CD4-positive, alpha-beta memory T cell (primary cell): ENCODE results near the gene PEF1. TPM values are rescaled to one million over a fixed set of nuclear protein-coding genes. Genes with fewer than 3 reads are reported as not detected.

Experiments used
- CTCF ChIA-PET: fragments of 350-600 bp; sonication (Branson Sonifier 250); formaldehyde crosslinking; loops from one replicate; lab custom pipeline; 2021; ENCODE audit warnings: inconsistent platforms; ENCODE audit not compliant: partially characterized antibody; lab: Charles Lee
- POLR2A ChIA-PET: fragments of 350-600 bp; sonication (Branson Sonifier 250); formaldehyde crosslinking; loops from one replicate; lab custom pipeline; 2021; ENCODE audit not compliant: partially characterized antibody; lab: Charles Lee
- DNase-seq, 5 donors: peaks; one replicate each; pipeline versions ENCODE4 v3.0.0 to v3.0.0-alpha.2; 2020 to 2022; ENCODE audit warnings: mixed read lengths in 1 of 5
- H3K27ac ChIP-seq: one replicate; pipeline ENCODE4 v1.7.0; 2013; ENCODE audit warnings: low read depth, low read length
- H3K27me3 ChIP-seq: 2 replicates; pipeline ENCODE4 v1.7.0; 2013; ENCODE audit warnings: mild to moderate bottlenecking, low read length, moderate library complexity; ENCODE audit not compliant: insufficient read depth
- H3K36me3 ChIP-seq: 2 replicates; pipeline ENCODE4 v1.7.0; 2013; ENCODE audit warnings: mild to moderate bottlenecking, low read length, moderate library complexity; ENCODE audit not compliant: insufficient read depth
- H3K4me1 ChIP-seq: 2 replicates; pipeline ENCODE4 v1.7.0; 2013; ENCODE audit warnings: mild to moderate bottlenecking, low read length, moderate library complexity; ENCODE audit not compliant: insufficient read depth
- H3K4me3 ChIP-seq, 2 donors: one replicate each; pipeline ENCODE4 v1.7.0; 2013; ENCODE audit warnings: low read length in 2 of 2, mild to moderate bottlenecking in 1 of 2
- H3K9me3 ChIP-seq, 2 donors: one replicate each; pipeline ENCODE4 v1.7.0; 2013; ENCODE audit warnings: low read length in 2 of 2, control low read depth in 1 of 2; ENCODE audit not compliant: control insufficient read depth in 1 of 2
- H3K27ac Mint-ChIP-seq, 7 donors: one replicate each; pipeline ENCODE4 v1.8.0; 2020 to 2021; ENCODE audit warnings: mixed read lengths in 7 of 7, mild to moderate bottlenecking in 6 of 7, inconsistent platforms in 3 of 7, moderate library complexity in 3 of 7
- H3K27me3 Mint-ChIP-seq, 2 donors: one replicate each; pipeline ENCODE4 v1.8.0; 2020 to 2021; ENCODE audit warnings: mixed read lengths in 2 of 2
- H3K36me3 Mint-ChIP-seq, 2 donors: one replicate each; pipeline ENCODE4 v1.8.0; 2020 to 2021; ENCODE audit warnings: mixed read lengths in 2 of 2, inconsistent platforms in 1 of 2, mild to moderate bottlenecking in 1 of 2
- H3K4me1 Mint-ChIP-seq, 4 donors: one replicate each; pipeline ENCODE4 v1.8.0; 2020 to 2021; ENCODE audit warnings: mixed read lengths in 4 of 4, mild to moderate bottlenecking in 1 of 4
- H3K4me3 Mint-ChIP-seq, 8 donors: one replicate each; pipeline ENCODE4 v1.8.0; 2020 to 2021; ENCODE audit warnings: mixed read lengths in 8 of 8, mild to moderate bottlenecking in 7 of 8, moderate library complexity in 6 of 8, inconsistent platforms in 3 of 8
- H3K9me3 Mint-ChIP-seq, 8 donors: one replicate each; pipeline ENCODE4 v1.8.0; 2020 to 2021; ENCODE audit warnings: mixed read lengths in 8 of 8, mild to moderate bottlenecking in 5 of 8, inconsistent platforms in 3 of 8, moderate library complexity in 1 of 8
- intact Hi-C: fragments of 100-400 bp; cut with micrococcal nuclease; formaldehyde crosslinking; loops from one replicate; pipeline ENCODE4 v1.15.1; 2023
- polyA plus RNA-seq, 2 donors: library from polyadenylated mRNA; unstranded; fragments of 300-500 nt; fragmentation: Illumina TruSeq; gene quantifications; one replicate each; pipeline ENCODE4 v1.2.3, GENCODE V29; 2021
- total RNA-seq, 2 experiments: library from RNA; stranded (reverse); gene quantifications; one replicate each; pipeline ENCODE4 v1.2.3, GENCODE V29; 2021

The PEF1 gene
- total and polyA plus RNA-seq, 4 experiments from 2014 or later: 39.1 to 124 (median 63.2) TPM

- CTCF ChIA-PET: interaction anchor here (1.7 kb wide), 1 partner anchor 121 kb away, joined by 4 read pairs; no protein-coding TSS in a partner anchor
Observed at GRCh38 chr1:31668303-31668883, 23.7 kb upstream of the PEF1 start.

GRCh38 chr1:31667065-31667785, 22.5 kb upstream of the PEF1 start:
- peaks cover 21 to 26% of the 10 kb centered on the region in 2 donors for H3K27me3 Mint-ChIP-seq
- peaks cover 5% of the 10 kb centered on the region for H3K27me3 ChIP-seq
- H3K36me3 Mint-ChIP-seq: no peaks in the 10 kb centered on the region

More at GRCh38 chr1:31668303-31668883, 23.7 kb upstream of the PEF1 start:
- Histone ChIP-seq H3K27me3 (peaks cover 5% of the 10 kb centered on the region), H3K4me3 (no peak overlapping the region), H3K4me1 (peaks cover 11% of the 10 kb centered on the region), H3K36me3 (no peaks in the 10 kb centered on the region), H3K9me3 (no peaks in the 10 kb centered on the region), H3K27ac (no peak overlapping the region)
- POLR2A ChIA-PET: no interaction called here
- Mint-ChIP-seq H3K27ac (no peak overlapping the region), H3K27me3 (peaks cover 19 to 24% of the 10 kb centered on the region in 2 donors), H3K4me3 (no peak overlapping the region), H3K4me1 (peaks cover 5 to 13% (median 10%) of the 10 kb centered on the region in 4 donors), H3K36me3 (no peaks in the 10 kb centered on the region), H3K9me3 (peaks cover 0 to 1% (median 0%) of the 10 kb centered on the region in 8 donors)
- intact Hi-C loops: no loop called here
- DNase-seq: no peak

DNA sequence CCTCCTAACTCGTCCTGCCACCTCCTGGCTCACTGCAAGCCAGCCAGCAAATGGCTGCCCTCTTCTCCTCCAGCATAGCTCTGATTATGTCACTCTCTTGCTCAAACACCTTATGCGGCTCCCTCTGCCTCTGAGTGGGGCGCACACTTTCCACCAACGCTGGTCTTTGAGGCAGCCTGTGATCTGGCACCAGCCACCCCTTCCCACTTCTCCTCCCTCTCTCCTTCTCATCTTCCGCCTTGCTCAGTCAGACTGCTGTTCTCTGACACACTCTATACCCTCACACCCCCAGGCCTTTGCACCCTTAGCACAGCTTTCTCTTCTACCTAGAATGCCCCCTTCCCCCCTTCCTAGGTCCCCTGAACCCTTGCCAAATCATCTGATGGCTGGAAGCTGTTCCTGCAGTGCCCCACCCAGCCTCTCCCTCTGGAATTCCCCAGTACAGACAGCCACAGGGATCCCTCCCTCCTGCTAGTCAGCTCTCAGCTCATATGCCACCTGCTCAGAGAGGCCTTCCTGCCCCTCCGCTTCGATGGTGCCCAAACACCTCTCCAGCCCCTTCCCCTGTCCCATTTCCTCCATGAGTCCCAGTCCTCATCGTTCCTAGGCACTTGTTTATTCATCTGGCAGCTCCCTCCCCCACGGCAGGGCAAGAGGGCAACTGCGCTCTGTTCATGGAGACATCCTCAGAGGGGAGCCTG, 21.7 kb upstream of the PEF1 start:
- Mint-ChIP-seq H3K36me3 (no peaks in the 10 kb centered on the region), H3K27me3 (peaks cover 21 to 24% of the 10 kb centered on the region in 2 donors), H3K4me3 (no peak overlapping the region), H3K4me1 (peaks cover 5 to 13% (median 10%) of the 10 kb centered on the region in 4 donors), H3K27ac (peak overlapping the region in 3 of 7 donors; percentile 12 to 51 (median 35)), H3K9me3 (peaks cover 0 to 1% (median 0%) of the 10 kb centered on the region in 8 donors)
- Histone ChIP-seq H3K36me3 (no peaks in the 10 kb centered on the region), H3K27ac (no peak overlapping the region), H3K4me1 (peaks cover 11% of the 10 kb centered on the region), H3K9me3 (no peaks in the 10 kb centered on the region), H3K27me3 (peaks cover 5% of the 10 kb centered on the region), H3K4me3 (no peak overlapping the region)
- POLR2A ChIA-PET: interaction anchor here (1.8 kb wide), 1 partner anchor 122 kb away, joined by 7 read pairs; no protein-coding TSS in a partner anchor
- CTCF ChIA-PET: interaction anchor here (1.0 to 7.5 kb wide), 4 partner anchors 15 to 388 kb away, joined by 3 to 126 read pairs (median 4); no protein-coding TSS in a partner anchor
- DNase-seq: peak in 1 of 5 donors; percentile 28
- intact Hi-C loops: loop anchor here (2.0 kb wide), 1 partner anchor 78 kb away; no protein-coding TSS in a partner anchor

More at GRCh38 chr1:31667065-31667785, 22.5 kb upstream of the PEF1 start:
- H3K27ac Mint-ChIP-seq: no peak overlapping the region
- intact Hi-C loops: loop anchor here (2.0 kb wide), 1 partner anchor 78 kb away; no protein-coding TSS in a partner anchor
- no peaks in the 10 kb centered on the region for H3K36me3 ChIP-seq
- ChIA-PET POLR2A (no interaction called here), CTCF (interaction anchor here (1.4 to 7.5 kb wide), 2 partner anchors 123 to 387 kb away, joined by 3 to 126 read pairs; no protein-coding TSS in a partner anchor)
- H3K27ac ChIP-seq: no peak overlapping the region
- peaks cover 11% of the 10 kb centered on the region for H3K4me1 ChIP-seq
- no peaks in the 10 kb centered on the region for H3K9me3 ChIP-seq
- no peak overlapping the region for H3K4me3 Mint-ChIP-seq
- H3K4me1 Mint-ChIP-seq: peaks cover 5 to 13% (median 10%) of the 10 kb centered on the region in 4 donors
- no peak overlapping the region for H3K4me3 ChIP-seq
- peaks cover 0 to 1% (median 0%) of the 10 kb centered on the region in 8 donors for H3K9me3 Mint-ChIP-seq
- DNase-seq: no peak

DNA sequence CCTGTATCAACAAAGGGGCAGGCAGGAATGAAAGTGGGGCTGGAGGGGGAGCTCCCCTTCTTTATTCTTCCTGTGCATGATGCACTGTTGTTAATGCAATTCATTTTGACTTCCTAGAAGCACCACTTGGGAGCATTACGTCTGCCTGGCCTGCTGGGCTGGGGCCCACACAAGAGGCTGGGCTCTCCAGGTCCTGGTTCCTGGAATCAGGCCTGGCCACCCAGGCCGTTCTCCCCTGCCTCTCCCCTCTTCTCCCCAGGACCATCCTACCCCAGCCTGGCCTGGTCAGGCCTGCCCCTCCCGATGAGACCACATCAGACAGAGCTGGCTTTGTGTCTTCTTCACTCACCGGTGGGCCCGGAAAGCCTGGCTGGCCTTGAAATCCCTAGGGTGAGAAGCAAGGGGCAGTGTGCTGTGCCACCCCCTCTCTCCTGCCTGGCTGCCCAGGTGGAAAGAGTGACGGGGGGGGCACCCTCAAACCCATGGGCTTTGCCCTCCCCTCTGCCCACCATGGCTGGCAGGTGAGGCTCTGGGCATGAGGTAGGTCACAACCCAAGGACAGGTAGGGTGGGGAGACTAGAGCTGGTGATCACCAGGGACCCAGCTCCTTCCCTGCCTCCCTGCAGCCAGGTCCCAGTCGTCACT, 20.7 kb upstream of the PEF1 start:
- Histone ChIP-seq H3K27me3 (no peaks in the 10 kb centered on the region), H3K36me3 (no peaks in the 10 kb centered on the region), H3K4me3 (no peak overlapping the region), H3K4me1 (peaks cover 6% of the 10 kb centered on the region), H3K9me3 (no peaks in the 10 kb centered on the region), H3K27ac (no peak overlapping the region)
- POLR2A ChIA-PET: interaction anchor here (1.8 kb wide), 1 partner anchor 123 kb away, joined by 7 read pairs; no protein-coding TSS in a partner anchor
- Mint-ChIP-seq H3K4me3 (no peak overlapping the region), H3K27ac (no peak overlapping the region), H3K4me1 (peaks cover 5 to 12% (median 10%) of the 10 kb centered on the region in 4 donors), H3K9me3 (peaks cover 0 to 1% (median 0%) of the 10 kb centered on the region in 8 donors), H3K36me3 (no peaks in the 10 kb centered on the region), H3K27me3 (peaks cover 15 to 19% of the 10 kb centered on the region in 2 donors)
- intact Hi-C loops: no loop called here
- CTCF ChIA-PET: interaction anchor here (0.6 to 7.5 kb wide), 13 partner anchors 9 to 442 kb away, joined by 3 to 126 read pairs (median 3); partner anchors contain the start of gene KPNA6
- DNase-seq: peak in 1 of 5 donors; percentile 25

DNA sequence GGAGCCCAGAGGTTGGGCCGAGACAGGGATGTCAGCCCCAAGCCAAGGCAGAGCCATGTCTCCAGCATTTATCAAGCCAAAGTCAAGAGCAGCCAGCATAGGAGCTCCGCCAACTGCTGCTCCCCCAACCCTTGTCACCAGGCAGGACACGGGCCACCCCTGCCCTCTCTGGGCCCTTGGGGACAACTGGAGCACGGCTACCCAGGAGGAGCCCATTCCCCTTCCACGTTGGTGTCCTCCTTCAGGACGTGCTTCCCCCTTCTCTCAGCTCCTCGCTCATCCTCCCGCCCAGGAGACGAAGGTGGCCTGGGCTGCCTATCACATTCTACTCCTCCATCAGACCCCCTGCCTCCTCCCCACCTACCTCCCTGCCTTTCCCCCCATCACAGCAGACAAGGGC, 19.9 kb upstream of the PEF1 start:
- CTCF ChIA-PET: interaction anchor here (0.7 to 7.5 kb wide), 11 partner anchors 10 to 443 kb away, joined by 3 to 126 read pairs (median 3); partner anchors contain the start of gene KPNA6
- H3K4me1 ChIP-seq: no peaks in the 10 kb centered on the region
- Mint-ChIP-seq H3K36me3 (no peaks in the 10 kb centered on the region), H3K9me3 (peaks cover 0 to under 1% (median 0%) of the 10 kb centered on the region in 8 donors), H3K4me1 (peaks cover 0 to 3% (median 2%) of the 10 kb centered on the region in 4 donors), H3K27me3 (peaks cover 10 to 13% of the 10 kb centered on the region in 2 donors), H3K4me3 (no peak overlapping the region), H3K27ac (no peak overlapping the region)
- DNase-seq: peak in 1 of 5 donors; percentile 31
- POLR2A ChIA-PET: interaction anchor here (1.8 kb wide), 1 partner anchor 124 kb away, joined by 7 read pairs; no protein-coding TSS in a partner anchor
- no peaks in the 10 kb centered on the region for H3K9me3 ChIP-seq
- no peak overlapping the region for H3K4me3 ChIP-seq
- H3K27me3 ChIP-seq: no peaks in the 10 kb centered on the region
- intact Hi-C loops: loop anchor here (1.0 to 5.0 kb wide), 3 partner anchors 125 to 748 kb away; no protein-coding TSS in a partner anchor
- H3K36me3 ChIP-seq: no peaks in the 10 kb centered on the region
- H3K27ac ChIP-seq: no peak overlapping the region

- no peaks in the 10 kb centered on the region for H3K36me3 ChIP-seq
- CTCF ChIA-PET: interaction anchor here (0.6 to 7.5 kb wide), 16 partner anchors 11 to 489 kb away, joined by 3 to 126 read pairs (median 3); partner anchors contain the start of gene KPNA6
- intact Hi-C loops: loop anchor here (1.0 to 5.0 kb wide), 4 partner anchors 41 to 748 kb away; no protein-coding TSS in a partner anchor
- no peaks in the 10 kb centered on the region for H3K27me3 ChIP-seq
- H3K27ac ChIP-seq: no peak overlapping the region
- Mint-ChIP-seq H3K4me1 (no peaks in the 10 kb centered on the region), H3K36me3 (no peaks in the 10 kb centered on the region), H3K4me3 (no peak overlapping the region), H3K27me3 (peaks cover 4 to 7% of the 10 kb centered on the region in 2 donors), H3K27ac (no peak overlapping the region), H3K9me3 (no peaks in the 10 kb centered on the region)
- DNase-seq: peak; percentile 36 to 56 (median 39)
- H3K4me1 ChIP-seq: no peaks in the 10 kb centered on the region
- H3K4me3 ChIP-seq: no peak overlapping the region
- no peaks in the 10 kb centered on the region for H3K9me3 ChIP-seq
- POLR2A ChIA-PET: no interaction called here
Observed at GRCh38 chr1:31663622-31664452, 19.2 kb upstream of the PEF1 start.
